CD4-positive, alpha-beta T cell treated with Interleukin-4 for 4 hours (primary cell): ENCODE measurements around the gene ATF4.
"Not testable (repeated sequence)": the region's sequence is repeated elsewhere in the genome, so short reads cannot be mapped to it uniquely, and the experiment has no call there.

Experiments used
- DNase-seq: peaks from one replicate; pipeline ENCODE4 v3.0.0-alpha.2; 2020

ATF4 gene

GRCh38 chr22:39512026-39512425, 8.3 kb upstream of the ATF4 start:
- DNase-seq, result no peak

- no peak for DNase-seq
Observed at GRCh38 chr22:39513791-39514190, 6.6 kb upstream of the ATF4 start.

GRCh38 chr22:39514373-39514973, 5.9 kb upstream of the ATF4 start:
- peak; percentile 44 for DNase-seq

- DNase-seq, result no peak
Observed at GRCh38 chr22:39515266-39516050, 4.9 kb upstream of the ATF4 start.

- no peak for DNase-seq
Observed at GRCh38 chr22:39517470-39517869, 2.9 kb upstream of the ATF4 start.

GRCh38 chr22:39518144-39518786, 2.1 kb upstream of the ATF4 start:
- DNase-seq, result no peak

- DNase-seq, result no peak
Observed at GRCh38 chr22:39518996-39519680, 1.2 kb upstream of the ATF4 start.

- peak; percentile 99 for DNase-seq
Observed at GRCh38 chr22:39519681-39520225, 609 bp upstream of the ATF4 start.

- not testable (repeated sequence) for DNase-seq
Observed at GRCh38 chr22:39521106-39521885, 934 bp downstream of the ATF4 start.

- not testable (repeated sequence) for DNase-seq
Observed at GRCh38 chr22:39522091-39522490, 1.7 kb downstream of the ATF4 start.

GRCh38 chr22:39522567-39523300, 2.4 kb downstream of the ATF4 start:
- no peak for DNase-seq

GRCh38 chr22:39524089-39524752, 3.9 kb downstream of the ATF4 start:
- no peak for DNase-seq

- no peak for DNase-seq
Observed at GRCh38 chr22:39524753-39525657, 4.6 kb downstream of the ATF4 start.

GRCh38 chr22:39525658-39525975, 5.3 kb downstream of the ATF4 start:
- DNase-seq, result no peak

GRCh38 chr22:39526736-39527171, 6.4 kb downstream of the ATF4 start:
- DNase-seq, result peak; percentile 24

GRCh38 chr22:39527481-39527961, 7.2 kb downstream of the ATF4 start:
- DNase-seq, result no peak

GRCh38 chr22:39528080-39528661, 7.8 kb downstream of the ATF4 start:
- DNase-seq, result no peak

- DNase-seq, result peak; percentile 90
Observed at GRCh38 chr22:39528681-39529486, 8.5 kb downstream of the ATF4 start.

GRCh38 chr22:39529487-39529851, 9.1 kb downstream of the ATF4 start:
- DNase-seq, result no peak
